K562 (cell line): ENCODE data around the gene GLYATL1B. TPM values are rescaled to one million over a fixed set of nuclear protein-coding genes. Genes with fewer than 3 reads are reported as not detected.

Experiments used
- CLOCK ChIP-seq: fragments of 250-450 bp; sonication (Bioruptor Pico); IDR thresholded peaks from 2 replicates; pipeline ENCODE4 v1.4.0; 2020; ENCODE audit warnings: mild to moderate bottlenecking, moderate library complexity, borderline replicate concordance
- MTA1 ChIP-seq: fragments of 450-650 bp; IDR thresholded peaks from 2 replicates; pipeline ENCODE4 v1.6.1; 2017; ENCODE audit warnings: borderline replicate concordance
- NFYB ChIP-seq: IDR thresholded peaks from 2 replicates; pipeline ENCODE4 v1.6.1; 2011; ENCODE audit warnings: mild to moderate bottlenecking, moderate library complexity; ENCODE audit not compliant: insufficient read length; ENCODE audit errors: extremely low read depth
- PML ChIP-seq: IDR thresholded peaks from 2 replicates; pipeline ENCODE4 v1.6.1; 2012; ENCODE audit warnings: low read length, inconsistent platforms
- REST ChIP-seq, 2 experiments: fragments of 450-650 bp; formaldehyde crosslinking in 1 of 2; IDR thresholded peaks; 2 replicates each; pipeline versions ENCODE4 v1.4.0 to v1.6.1; 2014 to 2020; ENCODE audit warnings: mild to moderate bottlenecking in 2 of 2, borderline replicate concordance in 1 of 2, low read depth in 1 of 2
- USF1 ChIP-seq: sonication (generic); formaldehyde crosslinking; IDR thresholded peaks from 2 replicates; pipeline ENCODE4 v1.9.0; 2022; ENCODE audit warnings: mild to moderate bottlenecking, missing genetic modification reagents
- USF2 ChIP-seq: sonication (generic); formaldehyde crosslinking; IDR thresholded peaks from 2 replicates; pipeline ENCODE4 v1.5.0; 2020; ENCODE audit warnings: missing genetic modification reagents
- ZNF12 ChIP-seq: sonication (generic); formaldehyde crosslinking; IDR thresholded peaks from 2 replicates; pipeline ENCODE4 v1.4.0; 2020; ENCODE audit warnings: mild to moderate bottlenecking, missing genetic modification reagents
- ZNF24 ChIP-seq: fragments of 450-650 bp; IDR thresholded peaks from 2 replicates; pipeline ENCODE4 v1.6.1; 2016
- ZNF354B ChIP-seq: fragments of 250-450 bp; sonication (Bioruptor Pico); IDR thresholded peaks from 2 replicates; pipeline ENCODE4 v1.4.0; 2020
- ZNF561 ChIP-seq: fragments of 450-650 bp; formaldehyde crosslinking; conservative IDR thresholded peaks from 2 replicates; pipeline ENCODE4 v1.4.0; 2020; ENCODE audit warnings: mild to moderate bottlenecking, moderate library complexity
- polyA plus RNA-seq, 8 experiments: library from polyadenylated mRNA; depleted of rRNA in 4 of 8; stranded (reverse) in 5 of 8; unstranded in 3 of 8; fragments of >200 nt; fragmentation: Nextera tagmentation in 2 of 8; fragmentation: Illumina TruSeq in 1 of 8; extraction: Ambion mirVana in 2 of 8; extraction: Trizol in 1 of 8; gene quantifications; 2 replicates each; pipeline versions ENCODE4 v1.2.1 to v1.2.3, GENCODE V29; 2011 to 2014; ENCODE audit warnings: inconsistent platforms in 1 of 8, missing spikeins in 1 of 8
- total RNA-seq, 7 experiments: library from RNA; depleted of rRNA in 6 of 7; stranded (reverse); fragments of >200 nt in 6 of 7; fragmentation: Illumina TruSeq in 2 of 7; extraction: Trizol in 2 of 7; gene quantifications; 2 replicates each; pipeline versions ENCODE4 v1.2.1 to v1.2.3, GENCODE V29; 2011 to 2021; ENCODE audit warnings: low replicate concordance in 1 of 7

GLYATL1B gene
- total and polyA plus RNA-seq, 9 of the 15 experiments (the other 6 are each of a cell fraction or from before 2014, with no cell fraction given), result not detected

GRCh38 chr11:59142530-59143507 is 56.7 kb downstream of the GLYATL1B start, which contains the start of gene FAM111A (continued):
- TF ChIP-seq REST (IDR thresholded peaks at IDR 0.05; ENCODE audit: borderline replicate concordance), result 0 out of 2 replicates have a peak, but pooled peaks have one; percentile 6
- no peak for TF ChIP-seq REST (CRISPR knock-in tag; IDR thresholded peaks at IDR 0.05; ENCODE audit: low read depth)
- TF ChIP-seq ZNF561 (CRISPR knock-in tag), result no peak
- peak; percentile 53 for TF ChIP-seq NFYB
- 0 out of 2 replicates have a peak, but pooled peaks have one; percentile 25 for TF ChIP-seq ZNF12
- TF ChIP-seq CLOCK (CRISPR knock-in tag), result no peak
- TF ChIP-seq USF2 (CRISPR knock-in tag), result peak; percentile 21; the same call in 1 of the 2 replicates
- TF ChIP-seq USF1 (CRISPR knock-in tag), result peak; percentile 41; the same call in 1 of the 2 replicates
- 0 out of 2 replicates have a peak, but pooled peaks have one; percentile 6 for TF ChIP-seq ZNF24
- peak; percentile 34; the same call in 1 of the 2 replicates for TF ChIP-seq MTA1
- TF ChIP-seq PML, result peak; percentile 32; the same call in 1 of the 2 replicates
- TF ChIP-seq ZNF354B, result no peak
